ENCODE results near the gene ADAM11.

GRCh38 chr17:44785921-44786320 is 27.1 kb downstream of the ADAM11 start:
- no peak for TF ChIP-seq ESRRA (CRISPR knock-in tag; IDR thresholded peaks at IDR 0.05; ENCODE audit: low read depth)
- no peak for TF ChIP-seq ZBTB7A (CRISPR knock-in tag; IDR thresholded peaks at IDR 0.05)
- no peak for TF ChIP-seq SSRP1 (CRISPR knock-in tag; IDR thresholded peaks at IDR 0.05)
- no peak for TF ChIP-seq SP4 (CRISPR knock-in tag; IDR thresholded peaks at IDR 0.05)
